ENCODE data around the gene GEMIN5.
A peak's percentile ranks its signal among the peaks of the same experiment; 100 is the strongest.
"Not testable (repeated sequence)": the region's sequence is repeated elsewhere in the genome, so short reads cannot be mapped to it uniquely, and the experiment has no call there.

Gene GEMIN5

GRCh38 chr5:154937718-154938466 lies at the start of gene GEMIN5:
Gene GEMIN5, minus strand, starts transcription at chr5:154938211. Its CDS starts 78 bp downstream, at chr5:154938133.
- Mint-ChIP-seq H3K36me3 (peaks cover 23% of the 10 kb centered on the region), H3K4me3 (peak within 1 kb of the TSS; percentile 93), H3K27me3 (no peaks in the 10 kb centered on the region), H3K27ac (peak within 1 kb of the TSS; percentile 85), H3K4me1 (peaks cover 44% of the 10 kb centered on the region), H3K9me3 (no peaks in the 10 kb centered on the region)
- peak; percentile 96 for ATAC-seq

GRCh38 chr5:154986151-154986550 lies 48.1 kb upstream of the GEMIN5 start:
- Mint-ChIP-seq H3K9me3 (no peaks in the 10 kb centered on the region), H3K4me3 (no peak overlapping the region), H3K27ac (no peak overlapping the region), H3K27me3 (peaks cover 14% of the 10 kb centered on the region), H3K36me3 (no peaks in the 10 kb centered on the region), H3K4me1 (no peaks in the 10 kb centered on the region)
- no peak for ATAC-seq

- no peaks in the 10 kb centered on the region for H3K9me3 Mint-ChIP-seq
- no peak for ATAC-seq
- H3K27ac Mint-ChIP-seq, result no peak overlapping the region
- no peak overlapping the region for H3K4me3 Mint-ChIP-seq
- no peaks in the 10 kb centered on the region for H3K4me1 Mint-ChIP-seq
- peaks cover 14% of the 10 kb centered on the region for H3K27me3 Mint-ChIP-seq
- H3K36me3 Mint-ChIP-seq, result no peaks in the 10 kb centered on the region
These were observed 47.0 kb upstream of the GEMIN5 start for GRCh38 chr5:154984946-154985516.

GRCh38 chr5:154978294-154978693 lies 40.3 kb upstream of the GEMIN5 start:
- not testable (repeated sequence) for ATAC-seq, H3K27ac Mint-ChIP-seq, H3K9me3 Mint-ChIP-seq, H3K27me3 Mint-ChIP-seq, H3K4me1 Mint-ChIP-seq, H3K4me3 Mint-ChIP-seq
- peaks cover 20% of the 10 kb centered on the region for H3K36me3 Mint-ChIP-seq

- Mint-ChIP-seq H3K36me3 (peaks cover 20% of the 10 kb centered on the region), H3K27me3 (no peaks in the 10 kb centered on the region), H3K27ac (no peak overlapping the region), H3K4me3 (no peak overlapping the region), H3K4me1 (no peaks in the 10 kb centered on the region), H3K9me3 (peaks cover 9% of the 10 kb centered on the region)
- no peak for ATAC-seq
These were observed 39.4 kb upstream of the GEMIN5 start for GRCh38 chr5:154977409-154977808.

GRCh38 chr5:154976082-154976481 lies 38.1 kb upstream of the GEMIN5 start:
- not testable (repeated sequence) for ATAC-seq, H3K4me3 Mint-ChIP-seq
- peaks cover 20% of the 10 kb centered on the region for H3K36me3 Mint-ChIP-seq

GRCh38 chr5:154972476-154973080 lies 34.6 kb upstream of the GEMIN5 start:
- ATAC-seq, result no peak
- Mint-ChIP-seq H3K4me3 (no peak overlapping the region), H3K9me3 (peaks cover 9% of the 10 kb centered on the region), H3K4me1 (no peaks in the 10 kb centered on the region), H3K36me3 (peaks cover 39% of the 10 kb centered on the region), H3K27ac (no peak overlapping the region), H3K27me3 (no peaks in the 10 kb centered on the region)

More at GRCh38 chr5:154976082-154976481, 38.1 kb upstream of the GEMIN5 start:
- H3K4me1 Mint-ChIP-seq, H3K27ac Mint-ChIP-seq, H3K9me3 Mint-ChIP-seq, H3K27me3 Mint-ChIP-seq: not testable (repeated sequence)

- H3K27me3 Mint-ChIP-seq, result no peaks in the 10 kb centered on the region
- no peak for ATAC-seq
- H3K9me3 Mint-ChIP-seq, result peaks cover 6% of the 10 kb centered on the region
- H3K4me1 Mint-ChIP-seq, result no peaks in the 10 kb centered on the region
- H3K27ac Mint-ChIP-seq, result no peak overlapping the region
- H3K36me3 Mint-ChIP-seq, result peaks cover 37% of the 10 kb centered on the region
- H3K4me3 Mint-ChIP-seq, result no peak overlapping the region
These were observed 33.5 kb upstream of the GEMIN5 start for GRCh38 chr5:154971501-154971900.

- H3K27ac Mint-ChIP-seq, result no peak overlapping the region
- H3K27me3 Mint-ChIP-seq, result no peaks in the 10 kb centered on the region
- ATAC-seq, result no peak
These were observed 32.7 kb upstream of the GEMIN5 start for GRCh38 chr5:154970759-154971158.

GRCh38 chr5:154968953-154969352 lies 30.9 kb upstream of the GEMIN5 start:
- H3K4me3 Mint-ChIP-seq, result no peak overlapping the region
- H3K4me1 Mint-ChIP-seq, result no peaks in the 10 kb centered on the region
- ATAC-seq, result no peak
- no peaks in the 10 kb centered on the region for H3K9me3 Mint-ChIP-seq
- H3K36me3 Mint-ChIP-seq, result peaks cover 49% of the 10 kb centered on the region
- no peak overlapping the region for H3K27ac Mint-ChIP-seq
- H3K27me3 Mint-ChIP-seq, result no peaks in the 10 kb centered on the region

More at GRCh38 chr5:154970759-154971158, 32.7 kb upstream of the GEMIN5 start:
- H3K9me3 Mint-ChIP-seq, result peaks cover 4% of the 10 kb centered on the region
- peaks cover 39% of the 10 kb centered on the region for H3K36me3 Mint-ChIP-seq
- H3K4me3 Mint-ChIP-seq, result no peak overlapping the region
- H3K4me1 Mint-ChIP-seq, result no peaks in the 10 kb centered on the region

GRCh38 chr5:154967421-154968024 lies 29.5 kb upstream of the GEMIN5 start:
- Mint-ChIP-seq H3K4me3 (no peak overlapping the region), H3K36me3 (peaks cover 56% of the 10 kb centered on the region), H3K9me3 (no peaks in the 10 kb centered on the region), H3K27ac (no peak overlapping the region), H3K27me3 (no peaks in the 10 kb centered on the region), H3K4me1 (no peaks in the 10 kb centered on the region)
- ATAC-seq, result no peak

- no peaks in the 10 kb centered on the region for H3K27me3 Mint-ChIP-seq
- no peaks in the 10 kb centered on the region for H3K9me3 Mint-ChIP-seq
- no peaks in the 10 kb centered on the region for H3K4me1 Mint-ChIP-seq
- no peak overlapping the region for H3K27ac Mint-ChIP-seq
- ATAC-seq, result no peak
- peaks cover 56% of the 10 kb centered on the region for H3K36me3 Mint-ChIP-seq
- H3K4me3 Mint-ChIP-seq, result no peak overlapping the region
These were observed 28.9 kb upstream of the GEMIN5 start for GRCh38 chr5:154966874-154967273.

- ATAC-seq, result no peak
- no peak overlapping the region for H3K27ac Mint-ChIP-seq
- no peaks in the 10 kb centered on the region for H3K4me1 Mint-ChIP-seq
- H3K9me3 Mint-ChIP-seq, result no peaks in the 10 kb centered on the region
- peaks cover 56% of the 10 kb centered on the region for H3K36me3 Mint-ChIP-seq
- no peak overlapping the region for H3K4me3 Mint-ChIP-seq
- H3K27me3 Mint-ChIP-seq, result no peaks in the 10 kb centered on the region
These were observed 28.2 kb upstream of the GEMIN5 start for GRCh38 chr5:154966081-154966841.

- H3K27me3 Mint-ChIP-seq, result no peaks in the 10 kb centered on the region
- H3K4me3 Mint-ChIP-seq, result no peak overlapping the region
- no peak overlapping the region for H3K27ac Mint-ChIP-seq
- peak; percentile 67 for ATAC-seq
- no peaks in the 10 kb centered on the region for H3K4me1 Mint-ChIP-seq
- H3K36me3 Mint-ChIP-seq, result peaks cover 54% of the 10 kb centered on the region
- H3K9me3 Mint-ChIP-seq, result no peaks in the 10 kb centered on the region
These were observed 24.5 kb upstream of the GEMIN5 start for GRCh38 chr5:154962494-154962893.

GRCh38 chr5:154956712-154957111 lies 18.7 kb upstream of the GEMIN5 start:
- Mint-ChIP-seq H3K27ac (no peak overlapping the region), H3K4me1 (peaks cover 4% of the 10 kb centered on the region), H3K36me3 (peaks cover 28% of the 10 kb centered on the region), H3K9me3 (no peaks in the 10 kb centered on the region), H3K4me3 (no peak overlapping the region), H3K27me3 (no peaks in the 10 kb centered on the region)
- ATAC-seq, result no peak

Data from stimulated activated memory B cell treated with anti-CD40 and anti-IgM and Interleukin-4, amounts not matched to agents 10 μg/mL and 1 μg/mL and 100 μg/mL, for 72 hours (primary cell).